Measurements from ENCODE around the gene TNFRSF6B. TPM values are rescaled to one million over a fixed set of nuclear protein-coding genes. Genes with fewer than 3 reads are reported as not detected.
"Not testable (repeated sequence)": the region's sequence is repeated elsewhere in the genome, so short reads cannot be mapped to it uniquely, and the experiment has no call there.

TNFRSF6B gene
- total RNA-seq, 2 donors from 2014 or later: 9.9 to 13.8 TPM

- ATAC-seq (no peak), DNase-seq (no peak)
- Histone ChIP-seq H3K27ac (no peak overlapping the region), H3K4me1 (no peaks in the 10 kb centered on the region), H3K27me3 (no peaks in the 10 kb centered on the region), H3K36me3 (replicated peaks in 1 of 2; ENCODE audit: insufficient read depth in 1 of 2, low read depth in 2 of 2) (peaks cover 0 to 3% of the 10 kb centered on the region in 2 donors), H3K9me3 (no peaks in the 10 kb centered on the region), H3K4me3 (no peak overlapping the region)
- TF ChIP-seq POLR2A (IDR thresholded peaks at IDR 0.05) (no peak), CTCF (IDR thresholded peaks at IDR 0.05) (no peak)
- intact Hi-C loops (cut with DNase I): no loop called here
- WGBS, 2 donors: 90 to 92% methylated on average over 14 to 16 of the region's 16 CpGs
Measured at GRCh38 chr20:63667858-63668257, 28.6 kb upstream of the TNFRSF6B start.

DNA sequence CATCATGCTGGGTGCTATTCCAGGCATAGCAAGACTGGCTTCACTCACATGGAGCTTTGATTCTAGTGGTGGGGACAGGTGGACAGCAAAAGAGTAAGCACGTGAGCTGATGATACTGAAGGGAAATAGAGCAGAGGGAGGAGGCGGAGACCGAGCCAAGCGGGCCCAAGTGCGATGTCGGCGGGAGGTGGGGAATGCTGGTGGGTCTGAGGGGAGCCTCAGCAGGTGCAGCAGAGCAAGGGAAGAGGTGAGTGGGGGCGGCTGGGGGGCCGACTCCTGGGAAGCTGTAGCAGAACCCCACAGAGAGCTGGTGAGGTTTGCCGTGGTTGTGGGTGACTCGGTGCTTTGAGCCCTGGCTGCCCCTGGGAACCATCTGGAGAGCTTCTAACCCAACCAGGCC, 28.1 kb upstream of the TNFRSF6B start:
- DNase-seq (no peak), ATAC-seq (no peak)
- Histone ChIP-seq H3K27me3 (no peaks in the 10 kb centered on the region), H3K36me3 (replicated peaks in 1 of 2; ENCODE audit: insufficient read depth in 1 of 2, low read depth in 2 of 2) (peaks cover 0 to 3% of the 10 kb centered on the region in 2 donors), H3K4me3 (no peak overlapping the region), H3K9me3 (no peaks in the 10 kb centered on the region), H3K27ac (no peak overlapping the region), H3K4me1 (no peaks in the 10 kb centered on the region)
- TF ChIP-seq POLR2A (IDR thresholded peaks at IDR 0.05): no peak
- no peak for TF ChIP-seq CTCF (IDR thresholded peaks at IDR 0.05)
- intact Hi-C loops (cut with DNase I): no loop called here
- 89 to 94% methylated on average over 9 to 11 of the region's 11 CpGs for WGBS, 2 donors

- intact Hi-C loops (cut with DNase I); H3K4me1 ChIP-seq; ATAC-seq; DNase-seq; H3K27ac ChIP-seq; H3K27me3 ChIP-seq; H3K4me3 ChIP-seq; H3K9me3 ChIP-seq: not testable (repeated sequence)
- peaks cover 0 to 10% of the 10 kb centered on the region in 2 donors for H3K36me3 ChIP-seq (replicated peaks in 1 of 2; ENCODE audit: insufficient read depth in 1 of 2, low read depth in 2 of 2)
- 92% methylated on average over 9 to 12 of the region's 12 CpGs for WGBS, 2 donors
Measured at GRCh38 chr20:63671695-63672094, 24.8 kb upstream of the TNFRSF6B start.

DNA sequence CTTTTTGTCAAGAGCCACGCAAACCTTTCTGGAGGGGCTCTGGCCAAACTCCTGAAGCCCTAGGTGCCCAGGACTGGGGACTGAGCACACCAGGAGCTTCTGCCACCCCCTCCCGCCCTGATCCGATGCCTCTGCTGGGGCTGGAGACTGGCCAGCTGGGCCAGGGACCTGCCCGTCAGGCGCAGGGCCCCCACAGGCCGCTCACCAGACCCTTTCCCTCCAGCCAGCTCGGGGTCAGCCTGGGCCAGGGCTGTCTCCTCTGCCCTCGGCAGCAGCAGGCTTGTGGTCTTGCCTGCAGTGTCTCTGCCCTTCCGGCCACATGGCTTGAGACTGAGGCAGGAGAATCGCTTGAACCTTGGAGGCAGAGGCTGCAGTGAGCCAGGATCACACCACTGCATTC, 23.8 kb upstream of the TNFRSF6B start:
- Histone ChIP-seq H3K36me3 (replicated peaks in 1 of 2; ENCODE audit: insufficient read depth in 1 of 2, low read depth in 2 of 2) (peaks cover 0 to 10% of the 10 kb centered on the region in 2 donors), H3K27me3 (no peaks in the 10 kb centered on the region), H3K27ac (no peak overlapping the region), H3K4me3 (no peak overlapping the region), H3K4me1 (no peaks in the 10 kb centered on the region), H3K9me3 (no peaks in the 10 kb centered on the region)
- intact Hi-C loops (cut with DNase I): no loop called here
- ATAC-seq (no peak), DNase-seq (no peak)
- TF ChIP-seq CTCF (IDR thresholded peaks at IDR 0.05): no peak
- TF ChIP-seq POLR2A (IDR thresholded peaks at IDR 0.05): no peak
- WGBS, 2 donors: 89 to 100% methylated on average over 3 to 10 of the region's 10 CpGs

DNA sequence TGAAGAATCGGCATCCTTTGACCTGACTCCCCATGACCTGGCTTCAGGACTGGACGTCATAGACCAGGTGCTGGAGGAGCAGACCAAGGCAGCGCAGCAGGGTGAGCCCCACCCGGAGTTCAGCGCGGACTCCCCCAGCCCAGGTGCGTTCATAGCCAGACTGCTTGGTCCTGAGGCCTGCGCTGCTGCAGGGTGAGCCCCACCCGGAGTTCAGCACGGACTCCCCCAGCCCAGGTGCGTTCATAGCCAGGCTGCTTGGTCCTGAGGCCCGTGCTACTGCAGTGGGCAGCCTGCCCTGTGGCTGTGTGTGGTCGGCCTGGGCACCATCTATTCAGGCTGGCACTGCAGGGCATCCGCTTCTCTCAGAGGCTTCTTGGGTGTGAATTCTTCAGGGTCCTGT, 22.5 kb upstream of the TNFRSF6B start:
- TF ChIP-seq POLR2A (IDR thresholded peaks at IDR 0.05): no peak
- no peak for TF ChIP-seq CTCF (IDR thresholded peaks at IDR 0.05)
- no peaks in the 10 kb centered on the region for H3K4me1 ChIP-seq
- H3K27ac ChIP-seq: no peak overlapping the region
- no peaks in the 10 kb centered on the region for H3K9me3 ChIP-seq
- DNase-seq (no peak), ATAC-seq (no peak)
- 98 to 100% methylated on average over 3 to 14 of the region's 14 CpGs for WGBS, 2 donors
- intact Hi-C loops (cut with DNase I): no loop called here
- H3K4me3 ChIP-seq: no peak overlapping the region
- H3K27me3 ChIP-seq: no peaks in the 10 kb centered on the region
- peaks cover 0 to 7% of the 10 kb centered on the region in 2 donors for H3K36me3 ChIP-seq (replicated peaks in 1 of 2; ENCODE audit: insufficient read depth in 1 of 2, low read depth in 2 of 2)
